HepG2 (cell line): ENCODE data around the gene KDM2B. TPM values are rescaled to one million over a fixed set of nuclear protein-coding genes. Genes with fewer than 3 reads are reported as not detected.

ENCODE experiments used
- ARNT ChIP-seq: fragments of 450-650 bp; IDR thresholded peaks from 2 replicates; pipeline ENCODE4 v1.6.1; 2017
- DNMT1 ChIP-seq: sonication (generic); formaldehyde crosslinking; IDR thresholded peaks from 2 replicates; pipeline ENCODE4 v1.5.1; 2020; ENCODE audit warnings: mild to moderate bottlenecking, missing genetic modification reagents
- HNRNPLL ChIP-seq: fragments of 200-400 bp; formaldehyde crosslinking; IDR thresholded peaks from 2 replicates; pipeline ENCODE4 v1.6.1; 2017; ENCODE audit warnings: mild to moderate bottlenecking, low read depth, low read length; ENCODE audit not compliant: poor library complexity, severe bottlenecking
- KLF6 ChIP-seq: IDR thresholded peaks from 2 replicates; pipeline ENCODE4 v1.8.0; 2016; ENCODE audit warnings: missing biosample characterization, missing genetic modification reagents
- NCOA2 ChIP-seq: sonication (generic); formaldehyde crosslinking; IDR thresholded peaks from 2 replicates; pipeline ENCODE4 v1.8.0; 2022; ENCODE audit warnings: inconsistent platforms
- NR2C2 ChIP-seq: sonication (generic); formaldehyde crosslinking; IDR thresholded peaks from 2 replicates; pipeline ENCODE4 v1.4.0; 2020; ENCODE audit warnings: missing genetic modification reagents, mild to moderate bottlenecking, moderate library complexity, borderline replicate concordance
- SAP130 ChIP-seq: IDR thresholded peaks from 2 replicates; pipeline ENCODE4 v1.6.1; 2016; ENCODE audit warnings: low read depth
- SNAI1 ChIP-seq: sonication (generic); formaldehyde crosslinking; IDR thresholded peaks from 2 replicates; pipeline ENCODE4 v1.5.0; 2020; ENCODE audit warnings: mild to moderate bottlenecking, missing genetic modification reagents, borderline replicate concordance
- SPEN ChIP-seq: sonication (generic); formaldehyde crosslinking; IDR thresholded peaks from 2 replicates; pipeline ENCODE4 v1.5.1; 2020; ENCODE audit warnings: low read depth, mild to moderate bottlenecking, missing genetic modification reagents
- THAP11 ChIP-seq: IDR thresholded peaks from 2 replicates; pipeline ENCODE4 v1.6.1; 2016; ENCODE audit warnings: missing biosample characterization, missing genetic modification reagents
- ZFAT ChIP-seq: sonication (generic); formaldehyde crosslinking; conservative IDR thresholded peaks from 2 replicates; pipeline ENCODE4 v1.8.1; 2023; ENCODE audit warnings: missing genetic modification reagents, inconsistent platforms
- ZNF230 ChIP-seq: sonication (generic); formaldehyde crosslinking; IDR thresholded peaks from 2 replicates; pipeline ENCODE4 v1.4.0; 2020; ENCODE audit warnings: mild to moderate bottlenecking, missing genetic modification reagents
- ZNF235 ChIP-seq: sonication (generic); formaldehyde crosslinking; IDR thresholded peaks from 2 replicates; pipeline ENCODE4 v1.8.1; 2023; ENCODE audit warnings: mild to moderate bottlenecking, missing genetic modification reagents, borderline replicate concordance
- ZNF414 ChIP-seq: sonication (generic); formaldehyde crosslinking; IDR thresholded peaks from 2 replicates; pipeline ENCODE4 v1.5.0; 2020; ENCODE audit warnings: missing genetic modification reagents
- ZNF558 ChIP-seq: sonication (generic); formaldehyde crosslinking; IDR thresholded peaks from 2 replicates; pipeline ENCODE4 v1.9.0; 2022; ENCODE audit warnings: mild to moderate bottlenecking, missing genetic modification reagents, borderline replicate concordance
- ZNF564 ChIP-seq: sonication (generic); formaldehyde crosslinking; IDR thresholded peaks from 2 replicates; pipeline ENCODE4 v1.8.1; 2023; ENCODE audit warnings: mild to moderate bottlenecking, missing genetic modification reagents
- ZNF703 ChIP-seq: sonication (generic); formaldehyde crosslinking; IDR thresholded peaks from 2 replicates; pipeline ENCODE4 v1.5.1; 2020; ENCODE audit warnings: missing genetic modification reagents, mild to moderate bottlenecking, moderate library complexity, borderline replicate concordance
- ZNF724P ChIP-seq: sonication (generic); formaldehyde crosslinking; IDR thresholded peaks from 2 replicates; pipeline ENCODE4 v1.8.0; 2022; ENCODE audit warnings: missing genetic modification reagents, borderline replicate concordance
- ZNF747 ChIP-seq: sonication (generic); formaldehyde crosslinking; IDR thresholded peaks from 2 replicates; pipeline ENCODE4 v1.8.1; 2023; ENCODE audit warnings: missing genetic modification reagents, mild to moderate bottlenecking, borderline replicate concordance
- ZNF816 ChIP-seq: sonication (generic); formaldehyde crosslinking; IDR thresholded peaks from 2 replicates; pipeline ENCODE4 v1.8.0; 2022; ENCODE audit warnings: missing genetic modification reagents, mild to moderate bottlenecking, borderline replicate concordance
- ZNF879 ChIP-seq: sonication (generic); formaldehyde crosslinking; IDR thresholded peaks from 2 replicates; pipeline ENCODE4 v1.8.1; 2023; ENCODE audit warnings: missing genetic modification reagents
- ZSCAN30 ChIP-seq: sonication (generic); formaldehyde crosslinking; IDR thresholded peaks from 2 replicates; pipeline ENCODE4 v1.5.0; 2020; ENCODE audit warnings: mild to moderate bottlenecking, missing genetic modification reagents
- ZZZ3 ChIP-seq: sonication (generic); formaldehyde crosslinking; IDR thresholded peaks from 2 replicates; pipeline ENCODE4 v1.4.0; 2020; ENCODE audit warnings: missing genetic modification reagents, mild to moderate bottlenecking, borderline replicate concordance
- polyA plus RNA-seq, 8 experiments: library from polyadenylated mRNA; depleted of rRNA in 3 of 8; stranded (reverse) in 7 of 8; unstranded in 1 of 8; fragments of >200 nt; fragmentation: Illumina TruSeq in 4 of 8; extraction: Trizol in 4 of 8; gene quantifications; 2 replicates each; pipeline versions ENCODE4 v1.2.1 to v1.2.3, GENCODE V29; 2011 to 2016; ENCODE audit warnings: low read depth in 4 of 8, missing spikeins in 1 of 8, mixed read lengths in 1 of 8; ENCODE audit not compliant: insufficient read depth in 1 of 8
- total RNA-seq, 5 experiments: library from RNA; depleted of rRNA; stranded (reverse); fragments of >200 nt; fragmentation: Illumina TruSeq; extraction: Trizol; gene quantifications; 2 replicates each; pipeline ENCODE4 v1.2.3, GENCODE V29; 2016; ENCODE audit warnings: low read depth in 1 of 5
- TF ChIP-seq, protein P1 (sequence below): IDR thresholded peaks from 2 replicates; pipeline ENCODE4 v1.4.0; 2020; ENCODE audit warnings: mild to moderate bottlenecking, missing genetic modification reagents
- TF ChIP-seq, protein P2 (sequence below): IDR thresholded peaks from 2 replicates; pipeline ENCODE4 v1.6.1; 2012; ENCODE audit warnings: inconsistent platforms

Gene KDM2B
- total and polyA plus RNA-seq, 2 of the 13 experiments (the other 11 are each of a cell fraction or from before 2014, with no cell fraction given) = 17.5 to 26.1 TPM

DNA sequence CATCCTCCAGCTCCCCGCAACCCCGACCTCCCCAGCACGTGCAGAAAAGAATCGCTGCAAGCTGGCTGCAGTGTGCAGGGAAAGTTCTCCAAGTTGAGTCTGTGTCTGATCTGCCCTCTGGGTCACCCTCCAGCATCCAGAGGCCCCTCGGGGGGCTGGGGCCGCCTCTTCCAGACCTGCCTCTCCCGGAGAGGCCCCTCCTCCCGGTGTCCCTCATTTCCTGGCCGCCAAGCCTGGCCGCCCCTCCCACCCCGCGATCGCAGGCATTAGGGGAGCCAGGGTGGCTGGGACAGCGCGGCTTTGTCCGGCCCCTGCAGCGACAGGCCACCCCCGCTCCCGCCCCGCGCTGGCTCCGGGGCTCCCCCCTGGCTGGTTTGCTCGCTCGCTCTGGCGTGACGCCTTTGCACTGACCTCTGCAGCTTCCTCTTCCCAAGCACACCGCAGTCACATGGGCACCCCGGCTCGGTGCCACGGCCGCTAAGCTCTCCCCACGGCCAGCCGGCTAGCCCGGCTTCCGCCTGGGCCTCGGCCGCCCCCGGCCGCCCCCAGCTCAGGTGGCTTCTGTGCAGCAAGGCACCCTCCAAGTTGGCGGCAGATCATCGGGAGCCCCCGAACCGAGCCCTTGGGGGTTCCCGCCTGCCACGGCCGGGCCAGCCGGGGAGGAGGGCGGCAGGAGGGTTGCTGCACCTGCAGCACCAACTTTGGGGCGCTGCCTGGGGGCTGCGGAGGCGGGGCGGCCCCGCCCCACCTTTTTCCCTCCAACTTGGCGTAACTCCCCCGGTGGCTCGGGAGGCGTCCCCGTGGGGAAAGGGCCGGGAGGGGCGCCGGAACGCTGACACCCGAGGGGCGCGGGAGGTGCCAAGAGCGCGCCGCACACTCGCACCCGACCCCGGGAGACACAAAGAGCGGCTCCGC, 43.7 kb downstream of the KDM2B start (continued):
- TF ChIP-seq NR2C2 (CRISPR knock-in tag) = peak; percentile 82
- peak; percentile 74; the same call in 1 of the 2 replicates for TF ChIP-seq ZNF724P (CRISPR knock-in tag)
- TF ChIP-seq KLF6 (CRISPR knock-in tag) = peak; percentile 92
- TF ChIP-seq ZZZ3 (CRISPR knock-in tag) = peak; percentile 75; the same call in 1 of the 2 replicates
- TF ChIP-seq, protein P1, sequence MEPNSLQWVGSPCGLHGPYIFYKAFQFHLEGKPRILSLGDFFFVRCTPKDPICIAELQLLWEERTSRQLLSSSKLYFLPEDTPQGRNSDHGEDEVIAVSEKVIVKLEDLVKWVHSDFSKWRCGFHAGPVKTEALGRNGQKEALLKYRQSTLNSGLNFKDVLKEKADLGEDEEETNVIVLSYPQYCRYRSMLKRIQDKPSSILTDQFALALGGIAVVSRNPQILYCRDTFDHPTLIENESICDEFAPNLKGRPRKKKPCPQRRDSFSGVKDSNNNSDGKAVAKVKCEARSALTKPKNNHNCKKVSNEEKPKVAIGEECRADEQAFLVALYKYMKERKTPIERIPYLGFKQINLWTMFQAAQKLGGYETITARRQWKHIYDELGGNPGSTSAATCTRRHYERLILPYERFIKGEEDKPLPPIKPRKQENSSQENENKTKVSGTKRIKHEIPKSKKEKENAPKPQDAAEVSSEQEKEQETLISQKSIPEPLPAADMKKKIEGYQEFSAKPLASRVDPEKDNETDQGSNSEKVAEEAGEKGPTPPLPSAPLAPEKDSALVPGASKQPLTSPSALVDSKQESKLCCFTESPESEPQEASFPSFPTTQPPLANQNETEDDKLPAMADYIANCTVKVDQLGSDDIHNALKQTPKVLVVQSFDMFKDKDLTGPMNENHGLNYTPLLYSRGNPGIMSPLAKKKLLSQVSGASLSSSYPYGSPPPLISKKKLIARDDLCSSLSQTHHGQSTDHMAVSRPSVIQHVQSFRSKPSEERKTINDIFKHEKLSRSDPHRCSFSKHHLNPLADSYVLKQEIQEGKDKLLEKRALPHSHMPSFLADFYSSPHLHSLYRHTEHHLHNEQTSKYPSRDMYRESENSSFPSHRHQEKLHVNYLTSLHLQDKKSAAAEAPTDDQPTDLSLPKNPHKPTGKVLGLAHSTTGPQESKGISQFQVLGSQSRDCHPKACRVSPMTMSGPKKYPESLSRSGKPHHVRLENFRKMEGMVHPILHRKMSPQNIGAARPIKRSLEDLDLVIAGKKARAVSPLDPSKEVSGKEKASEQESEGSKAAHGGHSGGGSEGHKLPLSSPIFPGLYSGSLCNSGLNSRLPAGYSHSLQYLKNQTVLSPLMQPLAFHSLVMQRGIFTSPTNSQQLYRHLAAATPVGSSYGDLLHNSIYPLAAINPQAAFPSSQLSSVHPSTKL = no peak
- TF ChIP-seq ZNF564 (CRISPR knock-in tag) = peak; percentile 92
- TF ChIP-seq SNAI1 (CRISPR knock-in tag) = no peak
- peak; percentile 57; the same call in 1 of the 2 replicates for TF ChIP-seq ZNF879 (CRISPR knock-in tag)
- TF ChIP-seq ZNF747 (CRISPR knock-in tag) = peak; percentile 88; the same call in 1 of the 2 replicates
- no peak for TF ChIP-seq ZNF414 (CRISPR knock-in tag)
- peak; percentile 48; the same call in 1 of the 2 replicates for TF ChIP-seq THAP11 (CRISPR knock-in tag)
- peak; percentile 47 for TF ChIP-seq HNRNPLL
- no peak for TF ChIP-seq ARNT
- no peak for TF ChIP-seq ZNF558 (CRISPR knock-in tag)
- TF ChIP-seq DNMT1 (CRISPR knock-in tag) = no peak
- peak; percentile 97 for TF ChIP-seq ZNF703 (CRISPR knock-in tag)
- peak; percentile 72 for TF ChIP-seq SAP130 (CRISPR knock-in tag)
- peak; percentile 49; the same call in 1 of the 2 replicates for TF ChIP-seq NCOA2 (CRISPR knock-in tag)
- TF ChIP-seq ZNF816 (CRISPR knock-in tag) = peak; percentile 84; the same call in 1 of the 2 replicates
- peak; percentile 94 for TF ChIP-seq ZNF230 (CRISPR knock-in tag)
- no peak; the same call in 1 of the 2 replicates for TF ChIP-seq ZNF235 (CRISPR knock-in tag)
- peak; percentile 77; the same call in 1 of the 2 replicates for TF ChIP-seq ZFAT (CRISPR knock-in tag)
- TF ChIP-seq ZSCAN30 (CRISPR knock-in tag) = peak; percentile 18; the same call in 1 of the 2 replicates
- TF ChIP-seq, protein P2, sequence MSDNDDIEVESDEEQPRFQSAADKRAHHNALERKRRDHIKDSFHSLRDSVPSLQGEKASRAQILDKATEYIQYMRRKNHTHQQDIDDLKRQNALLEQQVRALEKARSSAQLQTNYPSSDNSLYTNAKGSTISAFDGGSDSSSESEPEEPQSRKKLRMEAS = peak; percentile 92
- peak; percentile 68 for TF ChIP-seq SPEN (CRISPR knock-in tag)
